AG08395 (cell line): ENCODE measurements around the gene COPZ1.

Experiments
- DNase-seq: peaks from one replicate; pipeline ENCODE4 v3.0.0; 2012; ENCODE audit warnings: mixed read lengths, low spot score

Gene COPZ1

GRCh38 chr12:54359762-54360351 lies 34.9 kb downstream of the COPZ1 start:
- DNase-seq: no peak

GRCh38 chr12:54360717-54361456 lies 36.0 kb downstream of the COPZ1 start:
- peak; percentile 42 for DNase-seq

GRCh38 chr12:54363047-54363446 lies 38.1 kb downstream of the COPZ1 start:
- no peak for DNase-seq

- no peak for DNase-seq
These were observed 38.7 kb downstream of the COPZ1 start for GRCh38 chr12:54363618-54364017.

- no peak for DNase-seq
These were observed 39.5 kb downstream of the COPZ1 start, which contains the start of gene GPR84 for GRCh38 chr12:54364413-54364812. Gene GPR84, minus strand, starts transcription at chr12:54364486. Its CDS starts 635 bp downstream, at chr12:54363851.

- no peak for DNase-seq
These were observed 43.2 kb downstream of the COPZ1 start for GRCh38 chr12:54368025-54368708.

DNA sequence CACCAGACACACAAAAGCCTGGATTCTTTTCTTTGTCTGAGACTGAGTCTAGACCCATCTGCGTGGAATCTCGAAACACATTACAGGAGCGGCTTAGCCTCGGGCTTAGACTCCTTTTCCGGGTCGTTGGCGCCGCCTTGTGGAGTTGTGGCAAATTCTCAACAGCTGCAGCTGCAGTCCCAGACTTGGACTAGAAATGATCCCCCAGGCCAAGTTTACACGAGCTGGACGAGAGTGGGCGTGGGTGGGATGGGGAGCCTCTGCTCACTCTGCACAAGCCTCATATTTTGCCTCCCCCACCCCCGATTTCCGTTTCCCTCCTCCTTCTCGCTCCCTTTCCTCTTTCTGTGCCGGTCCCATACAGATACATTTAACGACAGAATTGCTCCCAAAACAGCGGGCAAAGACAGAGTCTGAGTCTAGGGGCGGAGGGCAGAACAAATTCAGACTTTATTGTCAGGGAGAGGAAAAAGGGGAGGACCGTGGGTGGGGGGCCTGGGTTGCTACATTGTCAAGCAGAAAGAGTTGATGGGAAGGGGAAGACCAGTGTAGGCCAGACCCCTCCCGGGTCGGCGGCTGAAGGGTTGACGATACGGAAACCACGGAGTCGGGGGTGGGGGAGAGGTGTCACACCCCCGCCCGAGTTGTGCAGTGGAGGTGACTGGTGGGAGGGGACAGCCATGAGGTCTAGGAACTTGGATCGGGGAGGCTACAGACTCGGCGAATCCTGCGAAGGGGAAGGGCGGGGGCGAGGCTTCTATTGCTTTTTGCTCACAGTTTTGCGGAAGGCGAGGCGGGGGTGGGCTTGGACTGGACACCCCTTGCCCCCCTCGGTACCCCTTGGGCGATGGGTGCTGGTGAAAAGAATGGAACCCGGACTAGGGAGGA lies 44.0 kb downstream of the COPZ1 start:
- DNase-seq: peak; percentile 80

- DNase-seq: no peak
These were observed 44.7 kb downstream of the COPZ1 start for GRCh38 chr12:54369597-54370131.

- peak; percentile 90 for DNase-seq
These were observed 45.3 kb downstream of the COPZ1 start for GRCh38 chr12:54370171-54370730.

DNA sequence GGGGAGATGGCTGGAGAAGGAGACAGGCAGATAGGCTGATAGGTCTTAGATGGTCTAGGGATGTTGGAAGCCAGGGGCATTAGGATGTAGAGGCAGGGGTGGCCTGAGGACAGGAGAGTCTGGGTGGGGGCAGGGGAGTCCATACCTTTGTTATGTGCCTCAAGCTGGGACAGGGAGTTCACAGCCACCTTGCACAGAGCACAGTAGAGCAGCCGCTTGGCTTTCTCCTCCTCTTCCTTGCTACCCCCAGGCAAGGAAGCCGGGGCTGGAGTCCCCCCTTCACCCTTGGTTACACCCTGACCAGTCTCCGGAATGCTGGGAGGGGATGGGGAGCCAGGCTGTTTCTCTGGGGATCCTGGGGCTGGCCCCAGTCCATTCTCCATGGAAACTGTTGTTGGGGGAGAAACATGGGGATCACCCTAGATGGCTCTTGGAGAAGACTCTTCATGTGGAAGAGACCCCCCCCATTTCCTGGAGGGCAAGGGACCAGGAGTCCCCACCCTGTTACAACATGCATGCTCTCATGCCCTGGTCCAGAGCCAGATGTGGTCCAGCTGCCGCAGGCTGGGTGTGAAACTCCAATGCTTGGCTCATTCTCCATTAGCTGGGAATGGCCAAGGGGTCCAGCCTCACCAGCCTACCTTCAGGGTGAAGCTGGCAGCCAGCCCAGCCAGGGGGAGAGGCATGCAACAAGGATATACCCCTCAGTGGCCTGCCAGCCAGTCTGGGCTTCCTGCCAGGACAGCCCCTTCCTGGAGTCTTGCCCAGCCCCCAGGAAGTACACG lies 46.6 kb downstream of the COPZ1 start:
- no peak for DNase-seq

DNA sequence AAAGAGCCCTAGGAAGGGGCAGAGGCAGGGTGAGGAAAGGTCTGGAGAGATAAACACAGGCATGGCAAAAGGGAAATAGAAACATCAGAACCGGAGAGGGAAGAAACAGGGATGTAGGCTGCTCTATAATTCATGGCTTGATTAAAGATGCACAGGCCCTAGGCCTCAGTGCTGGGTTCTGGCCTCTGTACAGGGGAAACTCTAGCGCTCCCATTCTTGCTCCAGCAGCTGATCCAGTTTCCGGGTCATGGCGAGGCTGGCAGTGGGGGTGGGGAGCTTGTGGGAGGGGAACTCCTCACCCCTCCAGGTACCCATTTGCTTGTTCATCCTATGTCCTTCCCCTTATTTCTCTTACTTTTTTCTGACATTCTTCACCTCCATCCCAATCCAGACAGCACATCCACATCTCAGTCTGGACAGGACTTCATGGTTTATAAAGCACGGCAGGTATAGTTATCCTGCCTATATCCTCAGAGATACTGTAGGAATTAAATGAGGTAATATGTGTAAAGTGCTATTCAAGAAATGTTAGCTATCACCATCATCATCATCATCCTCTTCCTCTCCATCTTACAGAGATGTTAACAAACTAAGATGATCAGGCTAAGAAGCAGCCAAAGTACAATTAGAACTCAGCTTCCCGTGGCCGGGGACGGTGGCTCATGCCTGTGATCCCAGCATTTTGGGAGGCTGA lies 47.3 kb downstream of the COPZ1 start:
- DNase-seq: no peak

GRCh38 chr12:54373649-54374561 lies 49.0 kb downstream of the COPZ1 start:
- DNase-seq: no peak

DNA sequence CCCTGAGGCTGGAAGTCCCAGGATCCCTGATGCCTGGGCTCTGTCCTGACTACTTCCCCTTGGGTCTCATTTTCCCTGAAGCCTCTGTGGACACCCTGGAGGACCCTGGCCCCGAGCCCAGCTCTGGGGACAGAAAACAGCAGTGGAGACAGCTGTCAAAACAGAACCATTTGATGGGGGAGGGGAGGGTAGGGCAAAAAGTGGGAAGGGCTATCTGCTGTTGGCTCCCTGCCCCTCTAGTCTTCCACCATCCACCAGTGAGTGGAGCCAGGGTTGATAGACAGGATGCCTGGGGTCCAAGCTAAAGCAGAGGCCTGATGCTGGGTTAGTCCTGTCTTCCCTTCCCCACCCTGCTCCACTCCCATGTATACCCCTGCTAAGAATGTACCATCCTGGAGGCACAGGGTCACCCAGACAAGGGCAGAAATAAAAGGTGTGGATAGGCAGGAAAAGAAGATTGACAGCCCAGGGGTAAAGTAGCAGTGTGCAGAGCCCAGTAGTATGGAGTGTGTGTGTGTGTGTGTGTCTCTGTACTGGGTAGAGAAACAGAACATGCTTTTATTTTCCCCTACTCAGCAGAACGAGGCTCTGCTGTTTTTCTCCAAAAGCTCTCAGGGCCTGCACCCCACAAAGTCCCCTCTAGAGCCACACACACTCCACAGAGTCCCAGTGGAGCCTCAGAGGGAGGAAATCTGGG lies 49.8 kb downstream of the COPZ1 start:
- no peak for DNase-seq

- DNase-seq: no peak
These were observed 50.3 kb downstream of the COPZ1 start for GRCh38 chr12:54375259-54375579.

DNA sequence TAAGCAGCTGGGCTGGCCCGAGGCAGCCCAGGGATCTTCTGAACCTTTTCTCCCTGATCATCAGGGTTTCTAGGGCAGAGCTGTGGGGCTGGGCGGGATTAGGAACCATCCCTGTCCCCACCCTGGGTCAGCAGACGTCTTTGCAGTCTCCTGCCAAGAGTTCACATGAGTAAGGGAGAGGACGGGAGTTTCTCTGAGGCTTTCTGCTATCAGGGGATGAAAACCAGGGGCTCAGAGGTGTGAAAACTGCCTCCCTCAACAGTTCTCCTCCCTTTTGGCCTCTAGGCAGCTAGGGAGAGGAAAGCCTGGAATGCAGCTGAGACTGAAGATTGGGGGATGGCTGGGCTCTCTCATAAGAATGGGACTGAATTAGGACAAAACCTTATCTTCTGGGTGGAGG lies 51.7 kb downstream of the COPZ1 start:
- DNase-seq: no peak

- DNase-seq: no peak
These were observed 52.1 kb downstream of the COPZ1 start for GRCh38 chr12:54377007-54377406.

DNA sequence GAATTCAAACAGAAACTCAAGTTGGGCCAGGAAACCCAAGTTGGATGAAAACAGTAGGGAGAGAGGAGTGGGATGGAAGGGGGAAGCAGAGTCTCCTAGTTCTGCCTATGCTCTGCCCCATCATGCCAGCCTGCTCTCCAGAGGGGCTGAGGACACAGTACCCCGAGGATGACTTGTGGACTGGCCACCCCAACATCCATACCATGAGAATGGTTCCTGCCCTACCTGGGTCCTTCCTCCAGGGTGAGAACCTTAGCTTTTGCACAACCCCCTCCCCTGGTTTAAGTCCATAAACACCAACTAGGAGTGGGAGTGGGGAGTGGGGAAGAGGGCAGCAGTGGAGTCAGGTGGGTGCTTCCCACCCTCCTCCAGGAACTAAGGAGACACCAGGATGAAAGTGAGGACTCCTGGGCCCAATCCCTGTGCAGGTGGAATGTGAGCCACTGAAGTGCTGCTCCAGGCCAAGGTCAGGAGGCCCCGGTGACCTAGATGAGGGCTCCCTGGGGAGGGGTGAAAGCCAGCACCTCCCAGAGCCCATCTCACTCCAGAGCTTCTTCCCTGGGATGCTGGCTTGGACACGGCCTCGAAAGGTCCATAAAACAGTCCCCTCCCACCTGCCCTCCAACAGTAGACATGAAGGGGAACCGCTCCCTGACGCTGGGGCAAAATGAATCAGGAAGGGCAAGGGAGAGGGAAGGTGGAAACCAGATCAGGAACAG lies 53.0 kb downstream of the COPZ1 start:
- DNase-seq: no peak
